ENCODE data around the gene NRL.

GRCh38 chr14:24072881-24073877 is 41.6 kb downstream of the NRL start:
- TF ChIP-seq EZH2phosphoT487 (IDR thresholded peaks at IDR 0.05; ENCODE audit: low read depth) (no peak), CTCF (IDR thresholded peaks at IDR 0.05; ENCODE audit: low read depth, low read length) (no peak)
